Smooth muscle cell of the brain vasculature (primary cell): ENCODE data around the gene PRPSAP1.
"Not testable (repeated sequence)": the region's sequence is repeated elsewhere in the genome, so short reads cannot be mapped to it uniquely, and the experiment has no call there.

Source experiments
- DNase-seq: peaks from one replicate; pipeline ENCODE4 v3.0.0-alpha.2; 2012; ENCODE audit warnings: low read depth, low spot score

The PRPSAP1 gene

DNA sequence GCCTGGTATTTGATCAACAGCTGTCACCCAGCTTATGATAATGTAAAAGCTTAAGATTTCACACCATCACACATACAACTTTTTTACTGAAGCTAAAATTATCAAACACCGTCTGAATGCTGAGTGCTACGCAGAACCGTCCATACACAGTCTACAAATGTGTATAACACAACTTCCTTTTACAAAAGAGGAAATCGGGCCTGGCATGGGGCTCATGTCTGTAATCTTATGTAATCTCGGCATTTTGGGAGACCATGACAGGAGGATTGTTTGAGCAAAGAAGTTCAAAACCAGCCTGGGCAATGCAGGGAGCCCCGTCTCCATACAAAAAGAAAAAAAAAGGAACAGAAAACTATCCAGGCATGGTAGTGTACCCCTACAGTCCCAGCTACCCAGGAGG lies 26.0 kb downstream of the PRPSAP1 start:
- no peak for DNase-seq

DNA sequence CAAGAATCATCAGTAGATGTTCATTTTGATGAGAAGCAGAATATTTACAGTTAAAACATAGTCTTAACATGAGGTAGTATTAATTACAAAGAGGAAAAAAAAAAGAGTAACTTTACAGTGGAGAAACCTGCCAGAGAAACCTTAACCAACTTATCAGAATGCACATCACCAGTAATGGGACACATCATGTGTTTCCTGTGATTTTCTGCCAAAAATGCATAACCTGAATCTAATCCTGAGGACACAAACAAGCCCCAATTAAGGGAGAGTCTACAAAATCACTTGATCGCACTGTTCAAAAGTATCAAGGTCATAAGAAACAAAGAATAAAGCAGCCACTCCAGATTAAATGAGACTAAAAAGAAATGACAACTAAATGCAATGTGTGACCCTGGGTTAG lies 27.4 kb downstream of the PRPSAP1 start:
- DNase-seq: no peak

- DNase-seq: no peak
These were observed 35.1 kb downstream of the PRPSAP1 start for GRCh38 chr17:76318586-76318985.

GRCh38 chr17:76317535-76317934 lies 36.2 kb downstream of the PRPSAP1 start:
- DNase-seq: no peak

DNA sequence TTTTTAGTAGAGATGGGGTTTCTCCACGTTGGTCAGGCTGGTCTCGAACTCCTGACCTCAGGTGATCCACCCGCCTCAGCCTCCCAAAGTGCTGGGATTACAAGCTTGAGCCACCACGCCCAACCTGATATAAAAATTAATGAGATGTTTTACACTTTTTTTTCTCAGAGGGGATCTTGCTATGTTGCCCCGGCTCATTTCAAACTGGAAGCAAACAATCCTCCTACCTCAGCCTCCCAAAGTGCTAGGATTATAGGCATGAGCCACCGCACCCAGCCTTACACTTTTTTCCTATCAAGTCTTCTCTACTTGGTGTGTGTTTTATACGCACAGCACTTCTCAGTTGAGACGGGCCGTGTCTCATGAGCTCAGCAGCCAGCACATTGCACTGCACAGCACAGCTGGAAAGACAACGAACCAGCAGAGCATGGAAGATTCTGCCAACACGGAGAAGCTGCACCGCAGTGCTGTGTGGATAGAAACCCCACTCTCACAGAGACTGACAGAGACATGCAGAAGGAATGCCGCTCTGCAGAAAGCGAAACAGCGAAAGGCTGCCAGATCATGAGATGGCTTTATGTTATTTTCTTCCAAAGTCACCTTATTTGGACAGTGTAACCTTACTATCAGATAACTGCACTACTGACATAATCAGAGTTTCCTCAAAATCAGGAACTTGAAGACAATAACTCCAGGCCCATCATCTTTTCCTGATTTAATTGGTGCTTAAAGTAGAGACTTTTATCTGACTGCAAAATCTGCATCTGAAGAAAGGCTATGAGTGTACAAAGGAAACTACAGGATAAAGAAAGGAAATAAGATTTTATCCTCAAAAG lies 39.1 kb downstream of the PRPSAP1 start:
- DNase-seq: no peak

DNA sequence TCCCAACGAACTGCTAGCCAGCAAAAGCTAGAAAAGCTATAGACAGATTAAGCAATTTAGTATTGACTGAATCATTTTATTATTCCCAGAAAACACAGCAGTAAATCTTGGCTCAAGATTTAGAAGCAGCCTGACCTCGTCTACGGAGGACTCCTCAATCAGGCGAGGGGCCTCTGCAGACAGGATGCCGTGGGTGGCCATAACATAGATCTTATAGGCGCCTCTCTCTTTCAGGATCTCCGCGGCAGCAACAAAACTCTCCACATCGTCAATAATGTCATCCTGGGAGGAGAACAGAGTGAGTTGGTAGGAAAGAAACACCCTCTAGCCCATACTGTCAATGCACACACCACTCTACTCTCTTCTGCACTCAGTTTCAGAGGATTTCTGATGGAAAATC lies 41.0 kb downstream of the PRPSAP1 start:
- no peak for DNase-seq

DNA sequence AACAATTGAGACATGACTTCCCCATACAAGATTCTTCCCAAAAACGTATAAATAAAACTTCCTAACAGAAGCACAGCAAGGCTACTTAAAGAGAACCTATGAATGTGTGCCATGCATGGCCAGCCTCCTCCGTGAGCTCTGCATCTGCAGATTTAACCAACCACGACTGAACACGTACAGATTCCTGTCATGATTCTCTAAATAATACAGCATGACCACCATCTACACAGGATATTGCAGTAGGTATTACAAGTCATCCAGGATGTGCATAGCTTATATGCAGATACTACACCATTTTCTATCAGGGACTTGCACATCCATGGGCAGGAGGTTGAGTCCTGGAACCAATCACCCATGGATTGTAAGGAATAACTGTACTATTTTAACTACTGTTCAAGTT lies 44.3 kb downstream of the PRPSAP1 start:
- DNase-seq: no peak

DNA sequence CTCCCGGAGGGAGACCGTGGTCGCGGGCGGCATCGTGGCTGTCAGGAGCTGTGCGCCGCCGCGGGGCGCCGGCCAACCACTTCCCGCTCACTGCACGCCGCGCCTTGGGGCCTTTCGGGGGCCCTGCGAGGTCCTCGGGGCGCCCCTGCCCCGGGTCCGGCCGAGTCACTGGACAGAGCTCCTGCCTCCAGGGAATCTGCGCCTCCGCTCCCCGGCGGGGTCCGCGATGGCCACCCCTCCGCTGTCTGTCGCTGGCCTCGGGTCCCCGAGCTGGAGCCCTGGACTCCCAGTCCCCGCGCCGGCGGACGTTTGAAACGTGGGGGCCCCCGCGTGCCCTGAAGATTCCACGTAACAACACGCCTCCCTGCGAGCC lies 45.8 kb downstream of the PRPSAP1 start, which contains the start of gene QRICH2:
Gene QRICH2, minus strand, starts transcription at position 311 of the 373 bp plus-strand sequence. Its CDS starts 278 bp downstream, at position 33.
- DNase-seq: no peak

- DNase-seq: no peak
These were observed 46.3 kb downstream of the PRPSAP1 start for GRCh38 chr17:76307299-76307965.

- not testable (repeated sequence) for DNase-seq
These were observed 48.6 kb downstream of the PRPSAP1 start for GRCh38 chr17:76305135-76305454.

- DNase-seq: no peak
These were observed 49.2 kb downstream of the PRPSAP1 start for GRCh38 chr17:76304226-76305134.

DNA sequence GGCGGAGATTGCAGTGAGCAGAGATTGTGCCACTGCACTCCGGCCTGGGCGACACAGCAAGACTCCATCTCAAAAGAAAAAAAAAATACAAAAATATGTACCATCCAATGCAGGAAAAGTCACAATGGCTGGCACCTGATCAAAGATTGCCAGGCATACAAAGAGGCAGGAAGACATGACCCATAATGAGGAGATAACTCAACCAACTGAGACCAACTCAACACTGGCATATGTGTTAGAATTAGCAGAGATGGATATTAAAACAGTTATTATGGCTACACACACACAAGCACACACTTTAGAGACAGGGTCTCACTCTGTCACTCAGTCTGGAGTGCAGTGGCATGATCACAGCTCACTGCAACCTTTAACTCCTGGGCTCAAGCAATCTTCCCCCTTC lies 56.3 kb downstream of the PRPSAP1 start:
- DNase-seq: no peak

- DNase-seq: no peak
These were observed 56.8 kb downstream of the PRPSAP1 start for GRCh38 chr17:76296889-76297288.

- no peak for DNase-seq
These were observed 57.5 kb downstream of the PRPSAP1 start for GRCh38 chr17:76296186-76296585.

- no peak for DNase-seq
These were observed 60.6 kb downstream of the PRPSAP1 start for GRCh38 chr17:76293106-76293505.

DNA sequence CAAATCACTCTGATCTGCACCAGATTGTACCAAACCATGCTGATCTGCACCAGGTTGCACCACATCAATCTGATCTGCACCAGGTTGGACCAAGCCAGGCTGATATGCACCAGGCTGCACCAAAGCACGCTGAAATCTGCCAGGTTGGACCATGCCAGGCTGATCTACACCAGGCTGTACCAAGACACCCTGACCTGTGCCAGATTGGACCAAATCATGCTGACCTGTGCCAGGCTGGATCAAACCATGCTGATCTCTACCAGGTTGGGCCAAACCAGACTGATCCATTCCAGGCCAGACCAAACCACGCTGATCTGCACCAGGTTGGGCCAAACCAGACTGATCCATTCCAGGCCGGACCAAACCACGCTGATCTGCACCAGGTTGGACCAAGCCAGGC lies 61.1 kb downstream of the PRPSAP1 start:
- DNase-seq: no peak

- DNase-seq: no peak
These were observed 71.9 kb downstream of the PRPSAP1 start for GRCh38 chr17:76281573-76282371.

DNA sequence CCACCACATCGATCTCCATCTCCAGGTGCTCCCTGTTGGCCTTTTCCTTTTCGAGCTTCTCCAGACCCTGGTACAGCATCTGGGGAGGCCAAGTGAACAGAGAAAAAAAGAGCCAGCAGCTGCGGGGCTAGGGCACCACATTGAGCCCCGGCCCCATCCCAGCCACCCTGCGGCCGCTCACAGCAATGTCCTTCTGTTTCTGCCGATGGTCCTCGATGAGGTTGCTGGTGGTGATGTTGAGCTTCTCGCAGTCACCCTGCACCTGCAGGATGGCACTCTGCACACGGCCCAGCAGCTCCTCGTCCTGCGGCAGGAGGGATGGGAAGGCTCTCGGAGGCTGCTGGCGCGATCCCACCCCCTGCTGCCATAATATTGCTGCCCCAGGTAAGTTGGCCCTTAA lies 73.1 kb downstream of the PRPSAP1 start:
- no peak for DNase-seq

DNA sequence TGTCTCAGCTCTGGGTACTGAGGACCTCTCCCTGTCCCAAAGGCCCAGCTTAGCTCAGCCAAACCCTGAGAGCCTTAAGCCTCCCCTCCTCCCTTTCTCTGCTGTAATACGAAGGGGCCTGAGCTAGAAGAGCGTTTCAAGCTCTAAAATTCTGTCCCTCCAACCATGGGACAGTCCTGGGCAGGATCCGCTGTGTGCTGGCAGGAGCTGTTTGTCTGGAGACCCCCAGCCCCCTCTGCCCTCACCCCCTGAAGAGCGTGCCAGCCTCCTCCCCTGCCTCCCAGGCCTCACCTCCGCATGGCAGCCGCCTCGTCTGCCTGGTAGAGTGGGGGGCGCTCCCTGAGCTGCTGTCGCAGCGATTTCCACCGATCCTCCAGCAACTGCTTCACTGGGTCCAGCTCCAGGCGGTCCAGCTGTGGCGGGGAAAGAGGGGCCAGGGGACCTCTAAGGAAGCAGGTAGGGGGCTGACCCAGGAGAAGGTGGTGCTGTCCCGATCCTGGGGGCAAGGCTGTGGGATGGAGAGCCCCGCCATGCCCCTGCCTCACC lies 73.9 kb downstream of the PRPSAP1 start:
- no peak for DNase-seq

DNA sequence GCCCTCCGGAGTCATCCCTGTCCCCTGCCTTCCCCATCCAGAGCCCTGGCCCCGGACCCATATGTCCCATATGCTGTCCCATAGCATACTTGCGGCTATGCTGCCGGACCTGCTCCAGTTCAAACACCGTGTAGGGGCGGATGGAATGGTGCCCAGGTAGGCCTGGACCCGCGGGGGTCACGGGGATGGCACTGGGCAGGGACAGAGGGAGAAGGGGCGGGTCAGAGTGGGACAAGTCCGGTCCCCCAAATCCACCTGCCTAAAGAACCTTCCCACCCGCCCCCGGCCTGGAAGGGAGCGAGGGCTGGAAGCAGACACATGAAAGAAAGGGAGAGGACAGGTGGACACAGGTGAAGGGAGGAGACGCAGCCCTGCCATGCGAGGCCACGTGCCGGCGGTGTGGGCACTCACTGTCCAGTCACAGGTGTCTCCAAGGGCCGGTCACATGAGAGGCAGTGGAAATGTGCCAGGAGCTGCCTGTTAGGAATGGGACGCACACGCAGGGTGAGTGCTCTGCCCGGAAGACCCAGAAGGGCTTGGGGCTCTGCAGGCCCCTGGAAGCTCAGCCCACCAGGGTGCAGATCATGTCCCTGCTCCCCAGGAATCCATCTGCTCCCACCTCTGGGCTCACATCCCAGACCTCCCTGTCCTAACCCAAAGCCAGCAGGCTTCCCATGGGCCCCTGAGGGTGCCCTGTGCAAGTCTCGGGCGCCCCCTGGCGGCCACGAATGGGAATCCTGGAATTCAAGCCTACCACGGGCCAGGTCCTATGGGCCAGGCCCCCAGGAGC lies 74.6 kb downstream of the PRPSAP1 start:
- peak; percentile 46 for DNase-seq
